Prostate gland (tissue), 2 donors: ENCODE results near the gene CFAP46.

Source experiments
- CTCF ChIP-seq, 4 experiments: fragments of 200-600 bp in 2 of 4; fragments of 450-650 bp in 2 of 4; sonication (generic) in 2 of 4; IDR thresholded peaks; 1 replicate in 3 of 4; 2 replicates in 1 of 4; pipeline ENCODE4 v1.5.1; 2016 to 2019; ENCODE audit warnings: antibody characterized with exemption in 4 of 4, mild to moderate bottlenecking in 2 of 4, moderate library complexity in 2 of 4
- POLR2A ChIP-seq: fragments of 450-650 bp; IDR thresholded peaks from one replicate; pipeline ENCODE4 v1.6.1; 2016; ENCODE audit warnings: antibody characterized with exemption, mild to moderate bottlenecking
- POLR2AphosphoS5 ChIP-seq: sonication (generic); formaldehyde crosslinking; IDR thresholded peaks from one replicate; pipeline ENCODE4 v1.6.1; 2017; ENCODE audit warnings: antibody characterized with exemption

- TF ChIP-seq CTCF (IDR thresholded peaks at IDR 0.05), result no peak
- TF ChIP-seq POLR2A, result no peak
- no peak for TF ChIP-seq POLR2AphosphoS5
Observed at GRCh38 chr10:132847856-132848255, 94.5 kb downstream of the CFAP46 start.
